ENCODE data around the gene BTBD16.

Gene BTBD16

DNA sequence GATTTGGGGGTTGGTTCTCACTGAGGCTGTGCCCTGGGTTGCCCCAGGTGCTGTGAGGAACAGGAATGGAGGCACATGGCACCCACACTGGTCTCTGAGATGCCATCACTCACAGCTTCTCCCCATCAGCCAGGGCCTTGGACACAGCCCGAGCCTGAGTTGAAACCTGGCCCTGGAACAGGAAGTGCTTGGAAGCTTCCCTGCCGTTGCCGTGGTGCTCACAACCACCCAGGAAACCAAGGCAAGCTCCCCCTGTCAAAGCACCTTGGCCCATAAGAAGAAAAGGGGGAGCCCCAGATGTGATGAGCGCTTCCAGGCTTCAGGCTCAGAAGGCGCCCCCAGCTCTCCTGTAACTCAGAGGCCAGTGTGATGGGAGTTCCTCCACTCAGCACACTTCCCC, at the start of gene BTBD16:
Gene BTBD16, plus strand, starts transcription at position 221 of the 400 bp plus-strand sequence. CDS start 3,786 bp downstream, outside the sequence.
- no peaks in the 10 kb centered on the region for H4K20me1 ChIP-seq
- no peak within 1 kb of the TSS for H3K27ac ChIP-seq
- H3K4me1 ChIP-seq = peaks cover 0 to 12% (median 6%) of the 10 kb centered on the region in 10 experiments; a peak in 10 of 20 replicates
- no peaks in the 10 kb centered on the region for H3K27me3 ChIP-seq
- peak within 1 kb of the TSS in 6 of 11 experiments; percentile 8 to 36 (median 16); a peak in 4 of 22 replicates for H3K4me2 ChIP-seq
- H3K9me3 ChIP-seq (replicated peaks in 1 of 11) = no peaks in the 10 kb centered on the region
- no peak within 1 kb of the TSS for H3K4me3 ChIP-seq
- TF ChIP-seq Cebpa-rat (IDR thresholded peaks at IDR 0.05) = no peak
- no peak within 1 kb of the TSS for H3K9ac ChIP-seq
- H3K36me3 ChIP-seq = no peaks in the 10 kb centered on the region

DNA sequence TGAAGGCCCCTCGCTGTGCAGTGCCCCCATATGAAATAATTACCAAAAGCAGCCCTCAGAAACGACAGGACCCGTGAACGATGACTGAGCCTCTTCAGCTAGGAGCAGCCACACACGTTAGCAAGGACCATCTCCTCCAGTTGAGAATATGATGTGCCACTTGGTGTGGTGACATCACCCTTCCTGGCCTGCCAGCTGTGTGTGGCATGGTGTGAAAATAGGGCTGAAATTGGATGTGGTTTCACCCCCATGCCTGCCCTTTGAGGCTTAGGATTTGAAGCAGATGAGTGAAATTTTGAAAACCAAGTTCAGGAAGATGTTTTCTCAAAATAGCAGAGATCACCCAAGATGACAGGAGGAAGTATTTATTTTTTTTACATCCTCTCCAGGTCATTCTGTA, 49.1 kb upstream of the BTBD16 start:
- Histone ChIP-seq H4K20me1 (no peaks in the 10 kb centered on the region), H3K9me3 (replicated peaks in 1 of 11) (no peaks in the 10 kb centered on the region), H3K27ac (peak overlapping the region in 8 of 11 experiments; percentile 27 to 98 (median 78); a peak in 15 of 22 replicates), H3K4me3 (peak overlapping the region in 6 of 10 experiments; percentile 27 to 55 (median 50); a peak in 10 of 20 replicates), H3K4me1 (peaks cover 41 to 99% (median 92%) of the 10 kb centered on the region in 10 experiments), H3K9ac (peak overlapping the region in 7 of 11 experiments; percentile 44 to 91 (median 74); a peak in 13 of 22 replicates), H3K4me2 (peak overlapping the region; percentile 40 to 96 (median 89)), H3K36me3 (peaks cover 0 to 67% (median 26%) of the 10 kb centered on the region in 11 experiments; a peak in 14 of 22 replicates), H3K27me3 (peaks cover 0 to 23% (median 0%) of the 10 kb centered on the region in 11 experiments; a peak in 1 of 22 replicates)
- TF ChIP-seq Cebpa-rat (IDR thresholded peaks at IDR 0.05) = peak in 5 of 11 experiments; percentile 18 to 91 (median 45); a peak in 5 of 22 replicates

DNA sequence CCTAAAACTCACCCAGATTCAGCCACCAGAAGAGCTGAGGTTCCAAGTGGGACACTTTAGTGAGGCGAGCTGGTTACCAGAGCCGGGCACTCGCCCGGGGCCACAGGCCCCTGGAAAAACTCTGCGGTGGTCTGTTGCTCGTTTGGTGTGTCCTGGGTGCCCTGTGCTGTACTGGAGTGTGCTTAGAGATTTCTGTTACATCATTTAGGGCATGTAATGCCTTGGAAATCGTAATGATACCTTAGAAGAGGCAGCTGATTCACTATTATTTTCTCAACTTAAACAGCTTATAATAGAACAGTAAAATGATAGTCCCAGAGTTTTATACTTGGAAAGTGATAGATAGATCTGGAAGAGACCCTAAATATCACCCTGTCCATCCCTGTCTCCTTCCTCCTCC, 48.5 kb upstream of the BTBD16 start:
- Histone ChIP-seq H3K9ac (peak overlapping the region in 9 of 11 experiments; percentile 21 to 91 (median 56); a peak in 15 of 22 replicates), H3K27ac (peak overlapping the region in 9 of 11 experiments; percentile 16 to 98 (median 72); a peak in 18 of 22 replicates), H3K4me2 (peak overlapping the region; percentile 40 to 96 (median 89)), H3K9me3 (replicated peaks in 1 of 11) (no peaks in the 10 kb centered on the region), H3K36me3 (peaks cover 0 to 67% (median 26%) of the 10 kb centered on the region in 11 experiments; a peak in 15 of 22 replicates), H3K4me3 (peak overlapping the region in 5 of 10 experiments; percentile 9 to 55 (median 51); a peak in 4 of 20 replicates), H3K4me1 (peaks cover 41 to 99% (median 98%) of the 10 kb centered on the region in 10 experiments), H3K27me3 (peaks cover 0 to 23% (median 0%) of the 10 kb centered on the region in 11 experiments; a peak in 1 of 22 replicates), H4K20me1 (no peaks in the 10 kb centered on the region)
- no peak for TF ChIP-seq Cebpa-rat (IDR thresholded peaks at IDR 0.05)

DNA sequence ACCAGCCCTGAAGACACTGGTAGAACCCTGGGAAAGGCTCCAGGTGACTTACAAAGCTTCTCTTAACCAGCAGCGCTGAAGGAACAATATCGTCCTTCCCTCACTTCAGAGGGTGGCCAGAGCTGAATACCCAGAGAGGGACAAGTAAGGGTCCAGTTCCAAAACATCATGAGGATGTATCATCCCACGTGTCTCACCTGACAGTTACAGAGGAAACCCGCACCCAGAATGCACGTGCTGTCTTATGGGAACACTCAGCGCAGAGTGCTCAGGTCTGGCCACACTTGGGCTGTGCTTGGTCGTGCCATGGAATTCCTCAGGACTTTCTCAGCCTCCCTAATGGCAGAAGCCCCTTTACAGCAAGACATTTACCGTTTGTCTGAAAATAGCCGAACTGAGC, 46.9 kb upstream of the BTBD16 start:
- peaks cover 0 to 23% (median 0%) of the 10 kb centered on the region in 11 experiments; a peak in 1 of 22 replicates for H3K27me3 ChIP-seq
- H3K27ac ChIP-seq = peak overlapping the region in 6 of 11 experiments; percentile 16 to 98 (median 88); a peak in 10 of 22 replicates
- no peaks in the 10 kb centered on the region for H4K20me1 ChIP-seq
- no peak overlapping the region for H3K4me3 ChIP-seq
- peaks cover 0 to 67% (median 33%) of the 10 kb centered on the region in 11 experiments; a peak in 16 of 22 replicates for H3K36me3 ChIP-seq
- peak overlapping the region in 10 of 11 experiments; percentile 40 to 96 (median 90); a peak in 18 of 22 replicates for H3K4me2 ChIP-seq
- H3K9me3 ChIP-seq (replicated peaks in 1 of 11) = no peaks in the 10 kb centered on the region
- TF ChIP-seq Cebpa-rat (IDR thresholded peaks at IDR 0.05) = no peak
- peak overlapping the region in 4 of 11 experiments; percentile 74 to 91 (median 84); a peak in 7 of 22 replicates for H3K9ac ChIP-seq
- H3K4me1 ChIP-seq = peaks cover 41 to 89% (median 86%) of the 10 kb centered on the region in 10 experiments

DNA sequence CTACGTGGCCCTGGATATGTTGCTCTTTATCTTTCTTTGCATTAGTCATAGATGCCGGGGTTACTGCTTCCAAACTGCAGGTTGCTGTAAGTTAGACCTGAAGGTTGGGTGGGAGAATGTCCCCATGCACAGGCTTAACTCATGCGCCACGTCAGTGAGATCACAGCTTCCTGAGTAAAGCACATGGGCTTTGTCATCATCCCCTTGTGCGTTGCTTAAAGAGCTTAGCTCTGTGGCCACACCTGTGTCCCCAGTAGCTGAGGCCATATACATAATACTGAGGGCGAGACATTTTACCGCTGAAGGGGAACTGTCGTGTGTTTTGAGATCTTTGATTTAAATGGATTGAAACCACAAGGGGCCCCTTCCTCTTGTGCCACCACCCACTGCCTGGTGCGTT, 45.8 kb upstream of the BTBD16 start:
- peaks cover 0 to 23% (median 0%) of the 10 kb centered on the region in 11 experiments; a peak in 1 of 22 replicates for H3K27me3 ChIP-seq
- TF ChIP-seq Cebpa-rat (IDR thresholded peaks at IDR 0.05) = peak in 4 of 11 experiments; percentile 36 to 96 (median 65); a peak in 6 of 22 replicates

DNA sequence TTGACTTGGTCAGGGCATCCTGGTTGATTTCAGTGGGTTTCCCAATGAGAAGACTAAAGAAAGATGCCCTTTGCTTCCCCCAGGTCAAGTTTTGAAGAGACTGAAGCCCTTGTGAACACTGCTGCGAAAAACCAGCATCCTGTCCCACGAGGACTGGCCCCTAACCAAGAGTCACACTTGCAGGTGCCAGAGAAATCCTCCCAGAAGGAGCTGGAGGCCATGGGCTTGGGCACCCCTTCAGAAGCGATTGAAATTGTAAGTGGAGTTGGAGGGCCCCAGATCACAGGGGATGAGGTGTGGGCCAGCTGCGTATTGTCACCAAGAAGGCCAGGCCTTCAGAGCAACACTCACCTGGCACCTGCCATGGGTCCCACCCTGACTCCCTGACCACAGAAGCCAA, 43.3 kb upstream of the BTBD16 start:
- peaks cover 21 to 68% (median 58%) of the 10 kb centered on the region in 10 experiments for H3K4me1 ChIP-seq
- peak overlapping the region in 7 of 11 experiments; percentile 80 to 96 (median 93); a peak in 9 of 22 replicates for H3K4me2 ChIP-seq
- H3K36me3 ChIP-seq = peaks cover 0 to 88% (median 62%) of the 10 kb centered on the region in 11 experiments; a peak in 16 of 22 replicates
- H3K4me3 ChIP-seq = no peak overlapping the region
- TF ChIP-seq Cebpa-rat (IDR thresholded peaks at IDR 0.05) = no peak
- no peaks in the 10 kb centered on the region for H4K20me1 ChIP-seq
- H3K9me3 ChIP-seq (replicated peaks in 1 of 11) = no peaks in the 10 kb centered on the region
- H3K9ac ChIP-seq = no peak overlapping the region
- H3K27ac ChIP-seq = peak overlapping the region in 3 of 11 experiments; percentile 90 to 98 (median 94); a peak in 5 of 22 replicates
- peaks cover 0 to 9% (median 0%) of the 10 kb centered on the region in 11 experiments; a peak in 1 of 22 replicates for H3K27me3 ChIP-seq

More for the DNA sequence above, 45.8 kb upstream of the BTBD16 start:
- peaks cover 41 to 77% (median 74%) of the 10 kb centered on the region in 10 experiments for H3K4me1 ChIP-seq
- no peaks in the 10 kb centered on the region for H4K20me1 ChIP-seq
- no peak overlapping the region for H3K4me3 ChIP-seq
- H3K36me3 ChIP-seq = peaks cover 0 to 67% (median 42%) of the 10 kb centered on the region in 11 experiments; a peak in 16 of 22 replicates
- peak overlapping the region; percentile 70 to 96 (median 89) for H3K4me2 ChIP-seq
- no peaks in the 10 kb centered on the region for H3K9me3 ChIP-seq (replicated peaks in 1 of 11)
- H3K27ac ChIP-seq = peak overlapping the region in 7 of 11 experiments; percentile 4 to 98 (median 85); a peak in 12 of 22 replicates
- peak overlapping the region in 6 of 11 experiments; percentile 2 to 91 (median 72); a peak in 10 of 22 replicates for H3K9ac ChIP-seq

DNA sequence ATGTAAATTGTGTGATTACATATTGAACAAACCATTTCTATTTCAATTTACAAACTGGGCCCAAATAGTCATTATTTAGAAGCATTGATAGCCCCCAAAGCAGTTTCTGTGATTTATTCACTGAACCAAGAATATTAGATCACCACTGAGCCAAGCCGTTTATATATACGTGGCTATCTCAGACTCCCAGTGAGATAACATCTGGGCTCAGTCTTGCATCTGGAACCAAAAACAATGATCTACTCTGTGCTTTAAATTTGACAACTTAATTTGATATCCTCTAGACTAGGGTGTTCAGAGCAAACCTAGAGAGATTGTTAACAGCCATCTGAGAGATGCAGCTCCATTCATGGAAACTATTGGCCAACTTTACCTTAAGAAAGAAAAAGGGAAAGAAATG, 41.4 kb upstream of the BTBD16 start:
- Histone ChIP-seq H3K27me3 (0 out of 22 replicates have a peak, but pooled peaks cover 0 to 3% (median 0%) of the 10 kb centered on the region in 11 experiments), H3K9ac (no peak overlapping the region), H3K36me3 (peaks cover 0 to 98% (median 73%) of the 10 kb centered on the region in 11 experiments; a peak in 16 of 22 replicates), H3K4me1 (peaks cover 15 to 61% (median 42%) of the 10 kb centered on the region in 10 experiments), H3K4me2 (no peak overlapping the region), H3K4me3 (no peak overlapping the region), H3K27ac (no peak overlapping the region), H3K9me3 (replicated peaks in 1 of 11) (no peaks in the 10 kb centered on the region), H4K20me1 (no peaks in the 10 kb centered on the region; a peak in 1 of 22 replicates)
- no peak for TF ChIP-seq Cebpa-rat (IDR thresholded peaks at IDR 0.05)

DNA sequence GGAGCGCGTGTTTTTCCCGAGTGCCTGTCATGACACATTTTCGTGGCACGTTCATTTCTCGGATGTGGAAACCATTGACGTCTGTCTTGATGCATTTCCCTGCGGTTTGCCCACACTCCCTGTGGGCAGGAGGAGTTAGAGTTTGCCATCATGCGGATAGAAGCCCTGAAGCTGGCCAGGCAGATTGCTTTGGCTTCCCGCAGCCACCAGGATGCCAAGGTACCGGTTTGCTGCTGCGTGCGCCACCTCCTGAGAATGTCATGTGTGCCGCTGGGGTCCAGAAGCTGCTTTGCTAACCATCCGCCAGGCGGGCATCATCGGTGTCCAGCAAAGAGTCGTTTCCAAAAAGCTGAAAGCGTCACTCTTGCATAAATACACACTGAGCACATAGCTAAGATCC, 40.9 kb upstream of the BTBD16 start:
- H3K9me3 ChIP-seq (replicated peaks in 1 of 11) = no peaks in the 10 kb centered on the region
- H3K4me2 ChIP-seq = no peak overlapping the region
- H4K20me1 ChIP-seq = no peaks in the 10 kb centered on the region; a peak in 1 of 22 replicates
- no peak for TF ChIP-seq Cebpa-rat (IDR thresholded peaks at IDR 0.05)
- no peaks in the 10 kb centered on the region for H3K27me3 ChIP-seq
- no peak overlapping the region for H3K4me3 ChIP-seq
- no peak overlapping the region for H3K27ac ChIP-seq
- peaks cover 0 to 97% (median 73%) of the 10 kb centered on the region in 11 experiments; a peak in 16 of 22 replicates for H3K36me3 ChIP-seq
- peaks cover 12 to 56% (median 37%) of the 10 kb centered on the region in 10 experiments for H3K4me1 ChIP-seq
- no peak overlapping the region for H3K9ac ChIP-seq
